KOPT-K1 (cell line): ENCODE data around the gene INIP.
"Not testable (repeated sequence)": the region's sequence is repeated elsewhere in the genome, so short reads cannot be mapped to it uniquely, and the experiment has no call there.

Experiments used
- H3K27ac ChIP-seq: fragments of 200-600 bp; sonication (generic); 2 replicates; pipeline ENCODE4 v1.5.1; 2016; ENCODE audit warnings: antibody characterized with exemption, mild to moderate bottlenecking, low read depth, low read length; ENCODE audit not compliant: poor library complexity, severe bottlenecking
- H3K36me3 ChIP-seq: fragments of 200-600 bp; sonication (generic); 2 replicates; pipeline ENCODE4 v1.5.1; 2017; ENCODE audit warnings: antibody characterized with exemption, mild to moderate bottlenecking, low read length, moderate library complexity; ENCODE audit not compliant: insufficient read depth
- H3K9me3 ChIP-seq: fragments of 200-600 bp; sonication (generic); 2 replicates; pipeline ENCODE4 v1.5.1; 2017; ENCODE audit warnings: antibody characterized with exemption, low read length, mild to moderate bottlenecking; ENCODE audit not compliant: insufficient read depth, poor library complexity, severe bottlenecking

INIP gene

DNA sequence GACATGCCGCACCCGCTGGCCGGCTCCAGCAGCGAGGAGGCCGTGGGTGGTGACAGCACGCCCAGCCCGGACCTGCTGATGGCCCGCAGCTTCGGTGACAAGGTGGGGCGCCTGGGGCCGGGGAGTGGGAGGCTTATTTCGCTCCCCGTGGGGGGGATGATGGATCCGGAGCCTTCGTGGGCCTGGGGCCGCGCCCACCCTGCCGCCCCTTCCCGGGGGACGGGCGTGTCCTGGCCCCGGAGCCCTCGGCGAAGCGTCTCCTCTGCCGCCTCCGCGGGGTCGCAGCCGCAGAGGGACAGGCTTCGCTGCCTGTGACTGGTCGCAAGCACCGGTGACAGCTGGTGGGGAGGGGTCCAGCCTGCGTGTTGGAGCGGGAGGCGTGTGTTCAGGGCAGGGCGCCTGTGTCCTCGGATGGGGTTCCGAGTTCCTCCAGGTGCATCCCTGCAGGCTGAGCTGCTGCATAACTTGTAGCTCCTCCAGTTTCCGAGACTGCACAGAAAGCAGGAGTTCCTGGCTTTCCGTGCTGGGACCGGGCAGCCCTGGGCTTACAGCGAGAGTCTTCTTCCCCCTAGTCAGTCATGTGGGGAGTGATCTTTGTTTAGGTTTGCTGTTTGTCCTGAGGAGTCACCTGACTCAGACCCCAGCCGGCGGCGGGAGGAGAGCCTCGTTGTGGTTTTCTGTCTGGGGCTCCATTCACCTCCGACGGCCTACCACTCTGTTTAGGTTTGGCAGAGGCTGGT is 33.3 kb upstream of the INIP start:
- H3K9me3 ChIP-seq, result no peaks in the 10 kb centered on the region
- peak overlapping the region; percentile 43 for H3K27ac ChIP-seq
- H3K36me3 ChIP-seq, result no peaks in the 10 kb centered on the region

DNA sequence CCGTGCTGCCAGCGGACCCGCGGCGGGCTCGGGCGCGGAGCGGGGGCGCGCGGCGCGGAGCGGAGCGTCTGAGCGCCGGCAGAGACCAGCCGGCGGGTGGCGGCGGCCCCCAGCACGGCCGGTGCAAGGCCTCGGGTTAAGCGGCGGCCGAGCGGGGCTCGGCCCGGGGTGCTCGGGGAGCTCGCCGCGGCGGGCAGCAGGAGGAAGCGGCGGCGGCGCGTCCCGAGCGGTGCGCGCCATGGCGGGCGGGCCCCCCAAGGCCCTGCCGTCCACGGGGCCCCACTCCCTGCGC is 32.8 kb upstream of the INIP start:
- Histone ChIP-seq H3K27ac (peak overlapping the region; percentile 43), H3K36me3 (no peaks in the 10 kb centered on the region), H3K9me3 (no peaks in the 10 kb centered on the region)

DNA sequence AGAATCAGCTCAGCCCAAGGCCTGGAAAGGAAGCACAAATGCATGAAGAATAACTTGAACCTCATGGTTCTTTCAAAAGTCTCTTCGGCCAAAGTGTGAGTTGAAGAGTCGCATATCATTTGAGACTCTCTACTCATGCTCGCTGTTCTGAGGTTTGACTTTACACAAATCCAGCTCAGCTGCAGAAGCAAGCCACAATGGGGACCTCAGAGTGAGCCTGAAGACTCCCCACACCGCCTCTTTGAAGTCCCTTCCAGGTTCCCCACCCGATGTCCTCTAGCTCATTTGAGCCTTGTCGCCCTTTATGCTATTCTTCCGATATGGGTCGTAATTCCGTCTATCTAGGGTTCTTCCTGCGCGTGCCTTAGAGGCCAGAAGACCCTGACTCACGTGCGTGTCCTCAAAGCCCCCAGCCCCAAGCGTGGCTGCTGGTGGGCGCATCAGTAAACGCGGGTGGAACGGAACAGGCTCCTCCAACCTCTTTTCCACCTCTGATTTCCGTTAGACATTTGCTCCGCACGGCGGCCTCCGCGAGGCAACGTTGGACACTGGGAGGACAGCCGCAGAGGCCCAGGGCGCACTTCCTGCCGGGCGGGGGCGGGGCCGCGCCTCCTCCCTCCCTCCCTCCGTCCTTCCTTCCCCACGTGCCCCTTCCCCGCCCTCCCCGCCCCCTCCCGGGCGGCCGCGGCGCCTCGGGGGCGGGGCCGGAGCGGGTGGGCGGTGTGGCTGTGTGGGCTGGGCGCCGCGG is 32.3 kb upstream of the INIP start, which contains the start of gene SNX30:
TSS of gene SNX30 (plus strand) at position 745 of the 748 bp plus-strand sequence. CDS start 242 bp downstream, outside the sequence.
- no peaks in the 10 kb centered on the region for H3K36me3 ChIP-seq
- no peaks in the 10 kb centered on the region for H3K9me3 ChIP-seq
- peak within 1 kb of the TSS; percentile 66 for H3K27ac ChIP-seq

DNA sequence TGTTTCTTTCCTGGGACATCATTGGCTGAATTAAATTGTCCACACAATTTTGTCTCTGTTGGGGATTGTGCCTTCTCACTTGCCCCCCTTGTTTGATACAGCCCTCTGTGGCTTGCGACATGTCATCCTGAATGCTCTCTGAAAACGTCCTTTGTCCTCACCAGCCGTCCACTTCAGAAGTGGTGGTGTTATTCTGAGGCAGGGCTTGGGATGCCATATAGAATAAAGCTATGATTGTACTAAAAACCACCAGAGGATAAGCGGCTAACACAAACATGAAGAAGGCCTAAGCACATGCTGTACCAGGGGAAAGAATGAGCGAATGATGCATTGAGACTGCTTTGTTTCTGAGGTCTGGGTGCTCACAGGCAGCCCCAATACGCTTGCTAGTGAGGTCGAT is 29.2 kb upstream of the INIP start:
- Histone ChIP-seq H3K36me3 (no peaks in the 10 kb centered on the region), H3K27ac (no peak overlapping the region), H3K9me3 (no peaks in the 10 kb centered on the region)

DNA sequence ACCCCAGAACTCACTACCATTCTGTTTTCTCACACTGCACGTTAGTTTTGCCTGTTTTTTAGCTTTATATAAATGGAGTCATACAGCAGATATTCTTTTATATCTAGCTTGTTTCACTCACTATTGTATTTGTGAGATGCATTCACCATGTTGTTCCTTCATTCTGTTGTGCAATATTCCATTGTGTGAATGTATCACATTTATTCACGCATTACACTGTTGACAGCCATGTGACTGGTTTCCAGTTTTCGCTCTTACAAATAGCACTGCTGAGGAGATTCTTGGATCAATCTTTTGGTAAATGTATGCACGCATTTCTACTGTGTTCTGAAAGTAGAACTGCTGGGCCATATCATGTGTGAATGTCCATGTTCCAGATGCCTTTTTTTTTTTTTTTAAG is 26.3 kb upstream of the INIP start:
- H3K9me3 ChIP-seq, result no peaks in the 10 kb centered on the region
- no peaks in the 10 kb centered on the region for H3K36me3 ChIP-seq
- no peak overlapping the region for H3K27ac ChIP-seq

DNA sequence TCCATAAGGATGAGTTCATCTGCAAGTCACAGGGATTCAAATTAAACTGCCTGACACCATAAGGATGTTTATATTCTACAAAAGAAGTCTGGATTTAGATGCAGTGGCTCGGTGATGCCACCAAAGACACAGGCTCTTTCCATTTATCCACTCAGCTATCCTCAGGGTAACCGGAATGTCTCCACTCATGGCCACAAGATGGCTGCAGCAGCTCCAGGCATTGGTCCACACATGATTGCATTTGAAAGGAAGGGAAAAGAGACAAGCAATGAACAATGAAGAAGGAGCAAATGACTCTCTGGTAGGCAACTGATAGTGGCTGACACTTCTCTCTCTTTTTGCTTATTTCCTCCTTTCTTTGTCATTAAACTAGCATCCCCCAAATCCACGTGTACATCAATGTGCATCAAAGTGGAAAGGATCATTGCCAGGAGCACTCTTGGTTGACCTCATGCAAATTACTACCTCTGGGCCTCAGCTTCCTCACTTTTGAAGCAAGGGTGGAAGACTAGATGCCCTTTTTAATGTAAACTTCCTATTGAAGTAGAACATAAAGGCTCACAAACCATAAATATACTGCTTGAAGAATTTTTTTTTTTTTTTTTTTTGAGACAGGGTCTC is 25.4 kb upstream of the INIP start:
- Histone ChIP-seq H3K36me3 (no peaks in the 10 kb centered on the region), H3K27ac (no peak overlapping the region), H3K9me3 (no peaks in the 10 kb centered on the region)

DNA sequence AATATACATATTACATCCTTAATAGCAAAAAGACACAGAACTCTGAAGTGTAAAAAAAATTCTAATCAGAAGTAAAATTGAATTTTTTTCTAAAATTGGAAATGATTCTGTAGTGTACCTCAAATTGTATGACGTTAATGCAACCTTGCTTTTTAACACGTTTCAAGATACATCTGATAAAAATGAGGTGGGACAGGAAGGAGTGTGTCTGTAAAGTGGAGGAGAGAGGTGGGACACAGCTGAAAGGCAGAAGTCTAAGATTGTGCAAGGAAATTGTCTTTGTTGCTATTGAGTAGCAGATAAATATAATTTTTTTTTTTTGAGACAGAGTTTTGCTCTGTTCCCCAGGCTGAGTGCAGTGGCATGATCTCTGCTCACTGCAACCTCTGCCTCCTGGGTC is 17.0 kb upstream of the INIP start:
- Histone ChIP-seq H3K36me3 (no peaks in the 10 kb centered on the region), H3K27ac (no peak overlapping the region), H3K9me3 (no peaks in the 10 kb centered on the region)

DNA sequence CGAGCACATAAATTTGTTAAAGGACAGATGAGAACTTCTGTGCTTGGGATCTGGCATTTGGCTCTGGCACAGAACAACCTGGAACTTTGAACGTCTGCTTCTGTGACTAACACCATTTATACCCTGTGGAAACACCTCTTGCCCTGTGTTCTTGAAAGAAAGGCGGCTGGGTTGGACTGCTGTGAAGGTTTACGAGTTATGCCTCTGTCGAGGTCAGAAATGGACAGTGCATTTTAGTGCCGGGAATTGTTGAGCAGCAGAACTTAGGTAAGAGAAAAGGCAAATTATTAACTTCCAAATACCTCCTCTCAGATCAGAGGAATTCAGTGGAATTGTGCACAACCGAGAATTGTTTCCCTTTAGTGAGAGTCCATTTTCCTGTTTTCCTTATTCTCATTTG is 14.1 kb upstream of the INIP start:
- H3K9me3 ChIP-seq, result no peaks in the 10 kb centered on the region
- H3K27ac ChIP-seq, result no peak overlapping the region
- no peaks in the 10 kb centered on the region for H3K36me3 ChIP-seq

DNA sequence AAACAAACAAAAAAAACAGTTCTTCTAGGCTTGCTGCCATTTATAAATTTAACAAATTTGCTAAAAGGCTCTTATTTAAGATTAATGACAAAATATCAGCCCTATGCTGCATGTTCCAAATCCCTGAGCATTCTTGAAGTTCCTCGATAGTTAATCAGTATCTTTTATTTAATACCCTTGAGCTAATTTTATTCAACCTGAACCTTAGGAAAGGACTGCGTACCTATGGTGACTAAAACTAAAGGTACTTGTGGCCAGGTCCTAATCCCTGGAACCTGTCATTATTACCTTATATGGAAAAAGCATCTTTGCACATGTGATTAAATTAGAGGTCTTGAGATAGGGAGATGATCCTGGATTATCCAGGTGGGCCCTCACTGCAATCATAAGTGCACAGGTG is 10.5 kb upstream of the INIP start:
- no peaks in the 10 kb centered on the region for H3K9me3 ChIP-seq
- H3K27ac ChIP-seq, result no peak overlapping the region
- H3K36me3 ChIP-seq, result no peaks in the 10 kb centered on the region

DNA sequence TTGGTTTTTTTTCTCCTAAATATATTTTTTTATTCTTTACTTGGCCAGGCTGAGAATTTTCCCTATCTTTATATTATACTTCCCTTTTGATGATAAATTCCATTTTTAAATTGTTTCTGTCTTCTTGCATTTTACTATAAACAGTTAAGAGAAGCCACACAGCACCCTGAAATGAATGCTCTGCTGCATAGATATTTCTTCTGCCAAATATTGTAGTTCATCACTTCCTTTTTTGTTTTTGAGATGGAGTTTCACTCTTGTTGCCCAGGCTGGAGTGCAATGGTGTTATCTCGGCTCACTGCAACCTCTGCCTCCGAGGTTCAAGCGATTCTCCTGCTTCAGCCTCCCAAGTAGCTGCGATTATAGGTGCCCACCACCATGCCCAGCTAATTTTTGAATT is 8.5 kb upstream of the INIP start:
- no peaks in the 10 kb centered on the region for H3K9me3 ChIP-seq
- H3K36me3 ChIP-seq, result no peaks in the 10 kb centered on the region
- no peak overlapping the region for H3K27ac ChIP-seq

DNA sequence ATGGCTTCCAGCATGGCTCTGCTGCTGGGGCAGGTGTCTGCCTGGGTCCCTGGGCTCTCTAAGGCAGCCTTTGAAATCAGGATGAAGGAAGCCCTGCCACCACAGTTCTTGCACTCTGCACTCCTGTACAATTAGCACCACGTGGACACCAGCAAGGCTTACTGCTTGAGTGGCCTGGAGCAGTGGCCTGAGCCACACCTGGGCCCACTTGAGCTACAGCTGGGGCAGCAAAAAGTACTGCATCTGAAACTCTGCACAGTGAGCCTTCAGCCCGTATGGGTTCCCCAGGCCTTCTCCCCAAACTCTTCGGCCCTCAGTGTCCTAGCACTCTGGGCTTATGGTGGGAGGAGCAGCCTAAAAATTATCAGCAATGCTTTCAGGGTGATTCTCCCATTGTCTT is 8.0 kb upstream of the INIP start:
- Histone ChIP-seq H3K27ac (no peak overlapping the region), H3K36me3 (no peaks in the 10 kb centered on the region), H3K9me3 (no peaks in the 10 kb centered on the region)

DNA sequence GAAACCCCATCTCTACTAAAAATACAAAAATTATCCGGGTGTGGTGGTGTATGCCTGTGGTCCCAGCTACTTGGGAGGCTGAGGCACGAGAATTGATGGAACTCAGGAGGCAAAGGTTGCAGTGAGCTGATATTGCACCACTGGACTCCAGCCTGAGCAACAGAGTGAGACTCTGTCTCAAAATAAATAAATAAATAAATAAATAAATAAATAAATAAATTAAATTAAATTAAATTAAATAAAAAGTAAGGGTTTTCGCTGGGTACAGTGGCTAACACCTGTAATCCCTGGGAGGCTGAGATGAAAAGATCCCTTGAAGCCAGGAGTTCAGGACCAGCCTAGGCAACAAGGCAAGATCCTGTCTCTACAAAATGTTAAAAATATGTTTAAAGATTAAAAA is 4.8 kb upstream of the INIP start:
- not testable (repeated sequence) for H3K36me3 ChIP-seq, H3K27ac ChIP-seq, H3K9me3 ChIP-seq

DNA sequence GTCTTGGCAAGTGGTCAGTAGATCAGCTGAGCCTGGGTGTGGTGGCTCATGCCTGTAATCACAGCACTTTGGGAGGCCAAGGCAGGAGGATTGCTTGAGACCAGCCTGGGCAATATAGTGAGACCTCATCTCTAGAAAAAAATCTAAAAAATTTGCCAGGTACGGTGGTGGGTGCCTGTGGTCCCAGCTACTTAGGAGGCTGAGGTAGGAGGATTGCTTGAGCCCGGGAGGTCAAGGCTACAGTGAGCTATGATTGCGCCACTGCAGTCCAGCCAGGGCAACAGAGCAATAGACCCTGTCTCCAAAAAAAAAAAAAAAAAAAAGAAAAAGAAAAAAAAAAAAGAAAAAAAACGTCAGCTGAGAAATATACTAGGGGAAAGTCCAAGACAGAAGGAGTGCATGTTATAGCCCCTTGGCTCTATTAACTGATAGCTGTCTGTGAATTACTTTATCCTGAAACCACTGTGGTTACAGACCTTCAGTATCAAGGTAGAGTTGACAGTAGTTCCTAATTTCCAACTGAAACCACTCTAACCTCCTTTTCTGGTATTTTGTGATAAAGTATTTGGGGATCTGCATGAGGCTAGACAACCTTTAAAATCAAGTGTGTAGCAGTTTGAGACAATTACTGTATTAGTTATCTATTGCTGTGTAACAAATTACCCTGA is 2.3 kb upstream of the INIP start:
- Histone ChIP-seq H3K27ac (no peak overlapping the region), H3K36me3 (no peaks in the 10 kb centered on the region)

DNA sequence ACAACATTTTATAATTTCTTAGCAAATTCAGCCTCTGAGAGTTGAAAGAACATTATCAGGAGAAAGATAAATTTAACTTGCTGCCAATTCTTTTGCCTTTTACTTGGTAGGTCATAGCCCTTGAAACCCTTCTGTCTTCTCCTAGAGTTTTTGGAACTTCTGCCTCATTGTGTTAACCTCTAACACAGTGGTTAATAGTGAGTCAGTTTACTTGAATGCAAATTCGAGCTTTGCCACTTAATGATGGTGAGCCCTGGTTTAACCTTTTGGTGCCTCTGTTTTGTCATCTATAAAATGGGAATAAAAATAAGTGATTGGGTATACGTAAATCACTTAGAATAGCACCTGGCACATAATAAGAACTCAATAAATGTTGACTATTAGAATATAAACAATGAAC is 1.8 kb upstream of the INIP start:
- no peak overlapping the region for H3K27ac ChIP-seq
- no peaks in the 10 kb centered on the region for H3K9me3 ChIP-seq
- peaks cover 4% of the 10 kb centered on the region; the same call in 1 of the 2 replicates for H3K36me3 ChIP-seq

More for the DNA sequence above, 2.3 kb upstream of the INIP start:
- H3K9me3 ChIP-seq, result no peaks in the 10 kb centered on the region

DNA sequence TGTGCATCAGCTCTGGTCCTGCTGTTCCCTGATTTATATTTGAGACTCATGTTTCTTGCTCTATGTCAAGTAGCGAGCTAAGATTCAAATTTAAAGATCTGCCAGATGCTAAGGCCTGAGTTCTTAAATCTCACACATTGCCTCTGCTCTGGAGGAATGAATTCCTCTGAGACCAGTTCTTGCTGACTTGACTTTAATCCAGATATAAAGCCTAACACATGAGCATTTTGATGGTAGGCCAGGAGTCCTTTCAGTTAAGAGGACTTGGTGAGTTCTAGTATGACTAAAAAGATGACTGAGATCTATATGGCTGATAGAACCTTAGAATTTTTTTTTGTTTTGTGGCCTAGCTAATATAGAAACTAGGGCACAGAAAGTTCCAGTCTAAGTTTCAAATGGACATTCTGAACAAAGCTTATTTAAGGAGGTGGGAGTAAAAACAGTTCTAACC is 1.3 kb upstream of the INIP start:
- Histone ChIP-seq H3K27ac (no peak overlapping the region), H3K36me3 (peaks cover 5% of the 10 kb centered on the region; the same call in 1 of the 2 replicates), H3K9me3 (no peaks in the 10 kb centered on the region)
